IPS-15b (cell line): ENCODE data around the gene UNC50.

ENCODE experiments used
- H3K27me3 ChIP-seq: one replicate; pipeline ENCODE4 v1.6.1; 2013; ENCODE audit warnings: low read length; ENCODE audit not compliant: control insufficient read depth, insufficient read depth
- H3K36me3 ChIP-seq: one replicate; pipeline ENCODE4 v1.6.1; 2013; ENCODE audit warnings: low read length; ENCODE audit not compliant: control insufficient read depth, insufficient read depth
- H3K4me1 ChIP-seq: one replicate; pipeline ENCODE4 v1.6.1; 2013; ENCODE audit warnings: mild to moderate bottlenecking, low read length; ENCODE audit not compliant: control insufficient read depth, insufficient read depth
- H3K4me3 ChIP-seq: one replicate; pipeline ENCODE4 v1.5.1; 2013; ENCODE audit warnings: low read depth, low read length
- H3K9ac ChIP-seq: one replicate; pipeline ENCODE4 v1.6.1; 2013; ENCODE audit warnings: low read depth, mild to moderate bottlenecking, low read length
- H3K9me3 ChIP-seq: one replicate; pipeline ENCODE4 v1.6.1; 2013; ENCODE audit warnings: mild to moderate bottlenecking, low read length; ENCODE audit not compliant: control insufficient read depth, insufficient read depth

Gene UNC50

GRCh38 chr2:98623657-98624056 lies 15.3 kb downstream of the UNC50 start:
- H3K4me1 ChIP-seq, result no peaks in the 10 kb centered on the region
- no peaks in the 10 kb centered on the region for H3K27me3 ChIP-seq
- no peaks in the 10 kb centered on the region for H3K36me3 ChIP-seq
- H3K9ac ChIP-seq, result no peak overlapping the region
- no peak overlapping the region for H3K4me3 ChIP-seq
- H3K9me3 ChIP-seq, result no peaks in the 10 kb centered on the region

DNA sequence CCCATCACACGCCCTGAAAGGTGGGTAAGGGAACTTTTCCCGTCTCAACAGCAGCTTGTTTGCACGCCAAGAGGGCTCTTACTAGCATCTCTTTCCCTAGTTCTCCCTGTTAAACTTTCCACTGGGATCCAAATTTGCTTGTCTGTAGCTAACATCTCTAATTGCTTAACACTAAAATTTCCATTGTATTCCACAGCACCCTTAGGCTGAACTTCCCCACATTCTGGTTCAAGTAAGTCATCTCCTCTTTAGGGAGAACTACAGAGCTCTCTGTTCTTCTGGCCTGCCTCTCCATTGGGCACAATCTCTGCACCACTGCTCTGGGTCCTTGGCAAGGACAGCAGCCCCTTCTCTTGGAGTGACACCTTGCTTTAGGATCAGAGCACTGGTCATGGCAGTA lies 24.0 kb downstream of the UNC50 start:
- H3K36me3 ChIP-seq, result no peaks in the 10 kb centered on the region
- H3K9ac ChIP-seq, result no peak overlapping the region
- H3K27me3 ChIP-seq, result no peaks in the 10 kb centered on the region
- no peaks in the 10 kb centered on the region for H3K4me1 ChIP-seq
- H3K9me3 ChIP-seq, result no peaks in the 10 kb centered on the region
- no peak overlapping the region for H3K4me3 ChIP-seq

DNA sequence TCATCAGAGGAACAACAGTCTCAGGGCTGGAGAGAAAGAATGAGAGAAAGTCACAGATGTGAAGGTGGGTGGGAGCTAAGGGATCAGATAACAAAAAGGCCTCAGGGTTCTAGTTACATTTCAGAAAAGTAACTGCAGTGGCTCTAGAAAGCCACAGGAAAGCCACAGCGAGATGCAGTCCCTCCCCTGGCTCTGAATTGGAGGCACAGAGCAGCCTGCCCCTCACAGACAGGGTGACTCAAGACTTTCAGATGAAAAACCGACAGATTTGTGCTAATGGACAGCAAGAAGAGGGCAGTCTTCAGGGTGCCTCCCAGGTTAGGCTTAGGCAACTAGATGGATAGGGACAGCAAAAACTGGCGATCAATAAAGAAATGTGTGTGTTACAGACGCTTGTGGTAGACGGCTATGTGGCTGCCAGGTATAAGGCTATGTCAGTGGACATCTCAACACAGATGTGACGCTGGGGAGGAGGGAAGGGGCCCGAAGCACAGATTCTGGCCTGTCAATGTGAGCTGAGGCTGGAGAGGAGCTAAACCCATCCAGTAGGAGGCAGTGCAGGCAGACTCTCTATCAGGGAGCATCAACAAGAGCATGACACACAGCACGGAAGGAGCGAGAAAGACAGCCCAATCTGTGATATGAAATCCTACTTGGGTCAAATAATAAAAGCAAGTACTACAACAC lies 26.2 kb downstream of the UNC50 start:
- Histone ChIP-seq H3K9ac (no peak overlapping the region), H3K4me1 (no peaks in the 10 kb centered on the region), H3K27me3 (no peaks in the 10 kb centered on the region), H3K36me3 (no peaks in the 10 kb centered on the region), H3K9me3 (no peaks in the 10 kb centered on the region), H3K4me3 (no peak overlapping the region)

DNA sequence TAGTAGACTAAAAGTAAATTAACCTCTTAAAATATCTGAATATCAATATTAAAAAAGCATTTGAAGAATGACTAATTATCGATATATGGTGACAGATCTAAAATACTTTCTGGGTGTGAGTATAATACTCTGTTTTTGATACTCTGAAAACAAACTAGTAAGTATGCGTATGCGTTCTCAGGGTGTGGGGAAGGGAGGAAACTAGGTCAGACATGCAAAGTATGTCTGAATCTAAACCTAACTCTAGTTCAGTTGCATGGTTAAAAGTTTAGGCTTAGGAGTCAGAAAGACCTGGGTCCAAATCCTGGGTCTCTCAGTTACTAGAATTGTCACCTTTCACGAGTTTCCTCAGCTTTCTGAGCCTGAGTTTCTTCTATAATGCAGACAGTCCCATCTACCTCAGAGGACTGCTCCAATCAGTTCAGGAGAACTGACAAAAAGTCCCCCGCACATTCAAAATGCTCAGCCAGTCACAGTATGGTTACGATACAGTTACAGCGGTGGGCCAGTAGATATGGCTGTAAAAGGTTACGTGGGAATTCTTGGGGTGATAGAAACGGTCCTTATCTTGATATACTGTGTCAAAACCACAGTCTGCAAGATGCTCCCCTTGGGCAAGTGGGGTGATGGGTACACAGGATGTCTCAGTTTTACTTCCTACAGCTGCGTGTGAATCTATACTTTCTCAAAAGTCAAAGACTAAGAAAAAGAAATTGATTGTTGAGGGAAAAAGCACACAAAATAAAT lies 29.2 kb downstream of the UNC50 start:
- Histone ChIP-seq H3K36me3 (no peaks in the 10 kb centered on the region), H3K4me1 (no peaks in the 10 kb centered on the region), H3K9me3 (no peaks in the 10 kb centered on the region), H3K27me3 (no peaks in the 10 kb centered on the region), H3K9ac (no peak overlapping the region), H3K4me3 (no peak overlapping the region)

DNA sequence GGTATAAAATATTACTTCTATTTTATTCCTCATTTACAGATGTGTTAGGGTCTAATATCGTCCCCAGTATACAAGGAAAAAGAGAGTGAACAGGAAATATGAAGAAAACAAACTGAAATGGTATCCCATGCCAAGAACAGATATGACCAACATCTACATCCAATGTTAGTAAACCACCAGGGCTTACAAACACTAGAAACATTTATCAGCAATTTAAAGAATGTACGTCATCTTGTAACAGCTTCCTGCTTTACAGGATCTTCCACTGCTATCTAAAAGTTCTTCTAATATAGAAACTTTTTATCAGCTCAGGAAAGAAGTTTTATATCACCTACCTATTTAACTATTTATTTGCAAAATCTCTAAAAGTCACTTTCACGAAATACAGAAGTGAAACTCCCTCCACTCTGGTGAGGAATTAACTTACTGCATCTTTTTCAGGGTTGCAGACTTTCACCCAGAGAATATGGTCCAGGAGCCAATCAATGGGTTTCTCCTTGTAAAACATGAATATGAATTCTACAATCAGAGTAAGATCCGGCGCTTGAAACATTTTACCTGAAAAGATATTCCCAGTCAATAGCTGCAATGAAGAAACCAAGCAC lies 35.2 kb downstream of the UNC50 start:
- H3K9me3 ChIP-seq, result no peaks in the 10 kb centered on the region
- no peaks in the 10 kb centered on the region for H3K27me3 ChIP-seq
- no peak overlapping the region for H3K4me3 ChIP-seq
- H3K4me1 ChIP-seq, result no peaks in the 10 kb centered on the region
- no peaks in the 10 kb centered on the region for H3K36me3 ChIP-seq
- no peak overlapping the region for H3K9ac ChIP-seq

- Histone ChIP-seq H3K4me1 (no peaks in the 10 kb centered on the region), H3K9ac (no peak overlapping the region), H3K4me3 (no peak overlapping the region), H3K27me3 (no peaks in the 10 kb centered on the region), H3K36me3 (no peaks in the 10 kb centered on the region), H3K9me3 (no peaks in the 10 kb centered on the region)
Observed at GRCh38 chr2:98647636-98648035, 39.2 kb downstream of the UNC50 start.

- no peaks in the 10 kb centered on the region for H3K27me3 ChIP-seq
- H3K36me3 ChIP-seq, result no peaks in the 10 kb centered on the region
- H3K4me1 ChIP-seq, result no peaks in the 10 kb centered on the region
- H3K9ac ChIP-seq, result no peak overlapping the region
- no peak overlapping the region for H3K4me3 ChIP-seq
- no peaks in the 10 kb centered on the region for H3K9me3 ChIP-seq
Observed at GRCh38 chr2:98648451-98648850, 40.1 kb downstream of the UNC50 start.

GRCh38 chr2:98649135-98649991 lies 41.0 kb downstream of the UNC50 start:
- Histone ChIP-seq H3K27me3 (no peaks in the 10 kb centered on the region), H3K4me3 (no peak overlapping the region), H3K9me3 (no peaks in the 10 kb centered on the region), H3K4me1 (no peaks in the 10 kb centered on the region), H3K36me3 (no peaks in the 10 kb centered on the region), H3K9ac (no peak overlapping the region)

- no peaks in the 10 kb centered on the region for H3K36me3 ChIP-seq
- H3K4me1 ChIP-seq, result no peaks in the 10 kb centered on the region
- H3K27me3 ChIP-seq, result no peaks in the 10 kb centered on the region
Observed at GRCh38 chr2:98649992-98650375, 41.6 kb downstream of the UNC50 start.

GRCh38 chr2:98650998-98651397 lies 42.6 kb downstream of the UNC50 start:
- H3K4me3 ChIP-seq, result no peak overlapping the region
- no peaks in the 10 kb centered on the region for H3K4me1 ChIP-seq
- H3K27me3 ChIP-seq, result no peaks in the 10 kb centered on the region
- no peak overlapping the region for H3K9ac ChIP-seq
- H3K36me3 ChIP-seq, result no peaks in the 10 kb centered on the region
- H3K9me3 ChIP-seq, result no peaks in the 10 kb centered on the region

More at GRCh38 chr2:98649992-98650375, 41.6 kb downstream of the UNC50 start:
- H3K4me3 ChIP-seq, result no peak overlapping the region
- H3K9me3 ChIP-seq, result no peaks in the 10 kb centered on the region
- H3K9ac ChIP-seq, result no peak overlapping the region

- H3K9ac ChIP-seq, result no peak overlapping the region
- no peaks in the 10 kb centered on the region for H3K27me3 ChIP-seq
- H3K36me3 ChIP-seq, result no peaks in the 10 kb centered on the region
- H3K9me3 ChIP-seq, result no peaks in the 10 kb centered on the region
- H3K4me3 ChIP-seq, result no peak overlapping the region
- no peaks in the 10 kb centered on the region for H3K4me1 ChIP-seq
Observed at GRCh38 chr2:98654699-98655495, 46.5 kb downstream of the UNC50 start.
